ENCODE results near the gene MIF4GD. TPM values are rescaled to one million over a fixed set of nuclear protein-coding genes. Genes with fewer than 3 reads are reported as not detected.
A peak's percentile ranks its signal among the peaks of the same experiment; 100 is the strongest.

The MIF4GD gene
- total RNA-seq, 2 donors from 2014 or later = 32.5 to 70.1 TPM

DNA sequence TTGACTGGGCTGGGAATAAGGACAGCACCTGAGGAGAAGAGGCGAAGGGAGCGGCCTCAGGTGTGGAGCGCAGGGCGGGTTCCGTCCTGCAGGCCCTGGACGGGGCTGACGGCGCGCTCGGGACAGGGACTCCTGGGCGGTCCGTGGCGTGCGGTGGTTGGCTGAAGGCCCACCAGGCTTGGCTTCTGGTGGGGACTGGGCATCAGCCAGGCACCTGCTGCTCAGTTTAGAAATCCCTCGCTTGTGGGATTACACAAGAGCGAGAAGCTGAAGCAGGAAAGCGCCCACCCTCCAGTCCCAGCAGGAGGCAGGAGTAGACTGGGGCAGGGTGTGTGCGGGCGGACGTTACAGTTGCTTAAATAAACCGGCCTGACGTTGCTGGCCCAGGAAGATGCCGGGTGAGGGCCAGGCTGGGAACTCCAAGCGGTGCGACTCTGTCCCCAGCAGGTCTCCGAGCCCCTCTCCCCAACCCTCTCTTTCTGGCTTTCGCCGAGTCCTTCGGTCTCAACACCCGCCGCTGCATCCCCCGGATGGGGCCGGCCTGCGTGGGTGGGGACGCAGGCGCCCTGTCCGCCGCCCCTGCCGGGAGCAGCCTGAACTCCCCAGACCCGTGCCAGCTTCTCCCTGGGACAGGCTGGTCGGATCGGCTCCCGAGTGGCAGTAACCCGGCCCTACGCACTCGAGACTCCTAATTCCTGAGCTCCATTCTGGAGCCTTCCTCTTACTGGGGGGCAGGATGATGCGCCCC lies 639 bp downstream of the MIF4GD start:
- ATAC-seq (ENCODE audit: insufficient number of reproducible peaks, low FRiP score, low read depth) (peak; percentile 34), DNase-seq (ENCODE audit: low spot score) (no peak)
- Histone ChIP-seq H3K4me3 (peak overlapping the region; percentile 97), H3K27me3 (replicated peaks; ENCODE audit: insufficient read depth) (no peaks in the 10 kb centered on the region), H3K36me3 (peaks cover 17% of the 10 kb centered on the region), H3K4me1 (ENCODE audit: control insufficient read depth in 1 of 2, low read depth in 2 of 2) (peaks cover 12 to 25% of the 10 kb centered on the region in 2 donors), H3K27ac (peak overlapping the region; percentile 97 to 99), H3K9me3 (no peaks in the 10 kb centered on the region)
- TF ChIP-seq, protein P1, sequence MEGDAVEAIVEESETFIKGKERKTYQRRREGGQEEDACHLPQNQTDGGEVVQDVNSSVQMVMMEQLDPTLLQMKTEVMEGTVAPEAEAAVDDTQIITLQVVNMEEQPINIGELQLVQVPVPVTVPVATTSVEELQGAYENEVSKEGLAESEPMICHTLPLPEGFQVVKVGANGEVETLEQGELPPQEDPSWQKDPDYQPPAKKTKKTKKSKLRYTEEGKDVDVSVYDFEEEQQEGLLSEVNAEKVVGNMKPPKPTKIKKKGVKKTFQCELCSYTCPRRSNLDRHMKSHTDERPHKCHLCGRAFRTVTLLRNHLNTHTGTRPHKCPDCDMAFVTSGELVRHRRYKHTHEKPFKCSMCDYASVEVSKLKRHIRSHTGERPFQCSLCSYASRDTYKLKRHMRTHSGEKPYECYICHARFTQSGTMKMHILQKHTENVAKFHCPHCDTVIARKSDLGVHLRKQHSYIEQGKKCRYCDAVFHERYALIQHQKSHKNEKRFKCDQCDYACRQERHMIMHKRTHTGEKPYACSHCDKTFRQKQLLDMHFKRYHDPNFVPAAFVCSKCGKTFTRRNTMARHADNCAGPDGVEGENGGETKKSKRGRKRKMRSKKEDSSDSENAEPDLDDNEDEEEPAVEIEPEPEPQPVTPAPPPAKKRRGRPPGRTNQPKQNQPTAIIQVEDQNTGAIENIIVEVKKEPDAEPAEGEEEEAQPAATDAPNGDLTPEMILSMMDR (IDR thresholded peaks at IDR 0.05) = peak; percentile 41

DNA sequence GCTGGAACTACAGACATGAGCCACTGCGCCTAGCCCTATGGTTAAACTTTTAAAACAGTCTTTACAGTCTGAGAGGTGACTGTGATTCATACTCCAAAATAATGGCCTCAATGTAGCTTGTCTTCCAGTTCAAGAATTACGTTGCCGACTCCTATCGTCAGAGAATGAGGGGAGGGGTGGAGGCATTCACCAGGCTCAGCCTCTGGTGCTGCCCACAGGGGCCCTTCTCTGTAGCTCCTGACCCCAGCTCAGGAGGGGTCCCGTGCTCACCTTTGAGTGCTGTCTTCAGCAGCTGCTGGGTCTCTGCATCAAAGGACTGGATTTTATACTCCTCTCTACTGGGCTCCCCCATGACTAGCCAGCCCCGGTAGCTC lies 1.2 kb downstream of the MIF4GD start:
- H3K4me3 ChIP-seq = peak overlapping the region; percentile 97
- H3K9me3 ChIP-seq = no peaks in the 10 kb centered on the region
- H3K27me3 ChIP-seq (replicated peaks; ENCODE audit: insufficient read depth) = no peaks in the 10 kb centered on the region
- H3K4me1 ChIP-seq (ENCODE audit: control insufficient read depth in 1 of 2, low read depth in 2 of 2) = peaks cover 12 to 25% of the 10 kb centered on the region in 2 donors
- no peak for ATAC-seq (ENCODE audit: insufficient number of reproducible peaks, low FRiP score, low read depth)
- peak overlapping the region; percentile 97 to 99 for H3K27ac ChIP-seq
- no peak for DNase-seq (ENCODE audit: low spot score)
- peaks cover 19% of the 10 kb centered on the region for H3K36me3 ChIP-seq
- TF ChIP-seq, protein P1 (IDR thresholded peaks at IDR 0.05) = no peak

DNA sequence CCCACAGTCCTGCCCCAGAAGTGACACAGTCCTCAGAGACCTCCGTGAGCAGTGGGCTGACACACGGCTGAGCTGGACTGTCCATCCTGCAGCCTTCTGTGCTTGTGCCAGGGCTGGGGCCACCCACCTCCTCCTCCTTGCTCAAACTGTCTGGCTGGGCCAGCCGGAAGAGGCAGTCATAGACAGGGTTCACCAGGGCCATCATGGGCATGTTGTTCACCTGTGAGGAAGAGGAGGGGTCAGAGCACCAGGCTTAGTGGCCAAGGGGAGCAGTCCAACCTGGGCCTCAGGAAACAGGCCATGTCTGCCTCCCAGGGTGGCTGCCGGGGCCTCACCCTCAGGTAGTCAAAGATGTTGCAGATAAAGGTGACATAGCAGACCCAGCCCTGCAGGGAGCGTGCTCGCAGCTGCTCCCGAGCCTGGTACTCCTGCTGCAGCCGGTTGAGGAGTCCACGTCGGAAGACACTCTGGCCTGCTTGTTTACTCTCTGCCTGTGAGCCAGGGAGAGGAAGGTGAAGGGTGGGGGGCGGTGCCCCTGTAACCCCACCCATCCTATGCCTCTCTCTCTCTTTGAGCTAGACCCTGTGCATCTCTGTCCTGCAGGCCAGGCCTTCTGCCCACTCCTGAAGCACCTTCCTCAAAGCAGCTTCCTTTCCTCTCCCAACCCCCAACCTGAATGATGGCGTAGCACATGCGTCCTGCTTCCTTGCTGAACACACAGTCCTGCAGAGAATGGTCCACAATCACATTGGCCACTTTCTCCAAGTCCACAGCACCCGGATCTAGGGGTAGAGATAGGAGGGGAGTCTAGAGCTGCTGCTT lies 3.4 kb downstream of the MIF4GD start:
- no peak overlapping the region for H3K4me3 ChIP-seq
- H3K9me3 ChIP-seq = no peaks in the 10 kb centered on the region
- DNase-seq (ENCODE audit: low spot score) (no peak), ATAC-seq (ENCODE audit: insufficient number of reproducible peaks, low FRiP score, low read depth) (no peak)
- H3K4me1 ChIP-seq (ENCODE audit: control insufficient read depth in 1 of 2, low read depth in 2 of 2) = peaks cover 14 to 22% of the 10 kb centered on the region in 2 donors
- H3K27me3 ChIP-seq (replicated peaks; ENCODE audit: insufficient read depth) = no peaks in the 10 kb centered on the region
- H3K27ac ChIP-seq = no peak overlapping the region
- H3K36me3 ChIP-seq = peaks cover 19% of the 10 kb centered on the region
- TF ChIP-seq, protein P1 (IDR thresholded peaks at IDR 0.05) = no peak

DNA sequence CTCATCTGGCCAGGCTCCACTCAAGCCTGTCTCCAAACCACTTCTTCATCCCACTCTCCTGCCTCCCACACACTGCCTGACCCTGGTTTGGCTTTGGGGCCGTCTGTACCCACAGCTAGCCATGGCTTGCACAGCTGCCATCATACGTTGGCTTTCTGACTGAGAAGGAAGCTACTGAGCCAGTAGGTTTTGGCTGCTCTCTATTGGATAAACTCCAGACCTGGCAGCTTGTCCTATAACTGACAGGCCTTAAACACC lies 3.9 kb downstream of the MIF4GD start:
- DNase-seq (ENCODE audit: low spot score) = no peak
- no peaks in the 10 kb centered on the region for H3K9me3 ChIP-seq
- H3K27ac ChIP-seq = no peak overlapping the region
- H3K36me3 ChIP-seq = peaks cover 19% of the 10 kb centered on the region
- no peaks in the 10 kb centered on the region for H3K27me3 ChIP-seq (replicated peaks; ENCODE audit: insufficient read depth)
- no peak overlapping the region for H3K4me3 ChIP-seq
- H3K4me1 ChIP-seq (ENCODE audit: control insufficient read depth in 1 of 2, low read depth in 2 of 2) = peaks cover 13 to 21% of the 10 kb centered on the region in 2 donors
- TF ChIP-seq, protein P1 (IDR thresholded peaks at IDR 0.05) = no peak
- no peak for ATAC-seq (ENCODE audit: insufficient number of reproducible peaks, low FRiP score, low read depth)

GRCh38 chr17:75266316-75267152 lies 4.5 kb downstream of the MIF4GD start:
- DNase-seq (ENCODE audit: low spot score) (no peak), ATAC-seq (ENCODE audit: insufficient number of reproducible peaks, low FRiP score, low read depth) (no peak)
- H3K27me3 ChIP-seq (replicated peaks; ENCODE audit: insufficient read depth) = no peaks in the 10 kb centered on the region
- no peaks in the 10 kb centered on the region for H3K9me3 ChIP-seq
- TF ChIP-seq, protein P1 (IDR thresholded peaks at IDR 0.05) = no peak
- peaks cover 11 to 17% of the 10 kb centered on the region in 2 donors for H3K4me1 ChIP-seq (ENCODE audit: control insufficient read depth in 1 of 2, low read depth in 2 of 2)
- H3K36me3 ChIP-seq = peaks cover 19% of the 10 kb centered on the region
- no peak overlapping the region for H3K4me3 ChIP-seq
- H3K27ac ChIP-seq = no peak overlapping the region
